A673 (cell line): Measurements from ENCODE around the gene TSC22D2. TPM values are rescaled to one million over a fixed set of nuclear protein-coding genes. Genes with fewer than 3 reads are reported as not detected.

Experiments
- BruUV-seq: library from RNA; stranded (reverse); fragments of 400-500 nt; replicated peaks from 2 replicates; lab custom pipeline; 2021; lab: Mats Ljungman, UMichigan
- CTCF ChIA-PET: fragments of 300-600 bp; sonication (Branson Sonifier 250); formaldehyde crosslinking; loops from one replicate; lab custom pipeline; 2022; ENCODE audit warnings: antibody characterized with exemption; lab: Charles Lee
- POLR2A ChIA-PET: fragments of 300-600 bp; sonication (Branson Sonifier 250); formaldehyde crosslinking; loops from one replicate; lab custom pipeline; 2022; ENCODE audit warnings: antibody characterized with exemption; ENCODE audit not compliant: low non-redundant PET; lab: Charles Lee
- DNase-seq: peaks from one replicate; pipeline ENCODE4 v3.0.0-alpha.2; 2015; ENCODE audit warnings: low spot score
- H3K27ac ChIP-seq: fragments of 200-600 bp; sonication (generic); 2 replicates; pipeline ENCODE4 v1.5.1; 2016; ENCODE audit warnings: mixed run types, low read depth, mild to moderate bottlenecking, mixed read lengths, antibody characterized with exemption, low read length; ENCODE audit not compliant: poor library complexity, severe bottlenecking
- H3K27me3 ChIP-seq: fragments of 200-600 bp; sonication (generic); replicated peaks from 2 replicates; pipeline ENCODE4 v1.6.1; 2017; ENCODE audit warnings: mixed run types, low read depth, mild to moderate bottlenecking, mixed read lengths, antibody characterized with exemption, low read length; ENCODE audit not compliant: insufficient read depth, poor library complexity
- H3K36me3 ChIP-seq: fragments of 200-600 bp; sonication (generic); 2 replicates; pipeline ENCODE4 v1.6.1; 2016; ENCODE audit warnings: mixed run types, mild to moderate bottlenecking, mixed read lengths, antibody characterized with exemption, low read length; ENCODE audit not compliant: insufficient read depth, poor library complexity, severe bottlenecking
- H3K4me1 ChIP-seq: fragments of 200-600 bp; sonication (generic); 2 replicates; pipeline ENCODE4 v1.6.1; 2017; ENCODE audit warnings: mixed run types, mild to moderate bottlenecking, mixed read lengths, antibody characterized with exemption, low read length; ENCODE audit not compliant: insufficient read depth, poor library complexity, severe bottlenecking
- H3K4me3 ChIP-seq: fragments of 200-600 bp; sonication (generic); 2 replicates; pipeline ENCODE4 v1.5.1; 2016; ENCODE audit warnings: low read depth, mixed run types, mild to moderate bottlenecking, mixed read lengths, low read length; ENCODE audit not compliant: poor library complexity, severe bottlenecking
- H3K9me3 ChIP-seq: fragments of 200-600 bp; sonication (generic); 2 replicates; pipeline ENCODE4 v1.6.1; 2016; ENCODE audit warnings: mixed run types, low read depth, mild to moderate bottlenecking, mixed read lengths, antibody characterized with exemption, low read length; ENCODE audit not compliant: poor library complexity, severe bottlenecking
- CTCF ChIP-seq: fragments of 300-800, 200-600 bp; sonication (generic); conservative IDR thresholded peaks from 2 replicates; pipeline ENCODE4 v1.5.1; 2017; ENCODE audit warnings: low read depth, mild to moderate bottlenecking, antibody characterized with exemption, low read length, moderate library complexity, mixed read lengths
- EZH2 ChIP-seq: fragments of 200-600 bp; sonication (generic); IDR thresholded peaks from 2 replicates; pipeline ENCODE4 v1.6.1; 2017; ENCODE audit warnings: borderline replicate concordance, low read depth, mild to moderate bottlenecking, mixed read lengths, antibody characterized with exemption, low read length; ENCODE audit not compliant: poor library complexity, severe bottlenecking
- intact Hi-C: fragments of 100-400 bp; cut with micrococcal nuclease; formaldehyde crosslinking; loops from one replicate; pipeline ENCODE4 v1.10.0; 2022; ENCODE audit not compliant: unreplicated experiment
- total RNA-seq: library from RNA; stranded (reverse); gene quantifications from 2 replicates; pipeline ENCODE4 v1.2.3, GENCODE V29; 2021

Gene TSC22D2
- total RNA-seq, 1 experiment from 2014 or later: 28.9 TPM

DNA sequence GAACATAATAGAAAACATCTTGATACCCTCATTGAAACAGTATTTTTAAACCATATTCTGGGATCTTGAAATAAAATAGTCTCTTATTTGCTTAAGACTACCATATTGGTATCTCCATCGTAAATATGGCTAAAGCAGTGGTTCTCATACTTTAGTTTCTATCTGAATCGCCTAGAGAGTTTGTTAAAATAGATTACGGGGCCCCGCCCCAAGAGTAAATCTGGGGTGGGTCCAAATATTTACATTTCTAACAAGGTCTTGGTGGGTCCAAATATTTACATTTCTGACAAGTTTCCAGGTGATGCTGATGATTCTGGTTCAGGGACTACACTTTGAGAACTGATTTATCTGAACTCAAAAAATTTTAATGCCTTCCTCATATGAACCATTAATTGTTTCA, 45.3 kb downstream of the TSC22D2 start:
- intact Hi-C loops: no loop called here
- no peak overlapping the region for H3K27ac ChIP-seq
- BruUV-seq: no TSS peak
- POLR2A ChIA-PET: no interaction called here
- no peak overlapping the region for H3K4me3 ChIP-seq
- no peaks in the 10 kb centered on the region for H3K27me3 ChIP-seq
- H3K9me3 ChIP-seq: no peaks in the 10 kb centered on the region
- TF ChIP-seq EZH2 (no peak), CTCF (no peak)
- CTCF ChIA-PET: no interaction called here
- H3K36me3 ChIP-seq: peaks cover 7% of the 10 kb centered on the region
- H3K4me1 ChIP-seq: peaks cover 26% of the 10 kb centered on the region
- no peak for DNase-seq

DNA sequence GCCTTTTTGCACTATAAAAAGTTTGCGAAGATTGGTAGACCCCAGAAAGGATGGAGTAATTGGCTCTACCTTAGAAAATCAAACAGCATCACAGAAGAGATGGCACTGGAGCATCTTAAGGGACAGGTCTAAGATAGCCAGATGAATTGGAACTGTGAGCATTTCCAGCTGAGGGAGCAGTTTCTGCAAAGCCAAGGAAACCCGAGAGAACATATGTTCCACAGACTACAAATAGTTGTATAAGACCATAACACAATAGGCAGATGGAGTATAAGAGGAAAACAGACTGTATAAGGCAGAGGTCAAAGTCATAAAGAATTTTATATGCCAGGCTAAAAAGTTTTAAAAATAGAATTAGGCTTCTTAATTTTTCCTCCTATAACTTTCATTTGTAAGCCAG, 46.0 kb downstream of the TSC22D2 start:
- no TSS peak for BruUV-seq
- DNase-seq: no peak
- intact Hi-C loops: no loop called here
- Histone ChIP-seq H3K9me3 (no peaks in the 10 kb centered on the region), H3K27me3 (no peaks in the 10 kb centered on the region), H3K4me3 (no peak overlapping the region), H3K36me3 (peaks cover 14% of the 10 kb centered on the region), H3K27ac (no peak overlapping the region), H3K4me1 (peaks cover 24% of the 10 kb centered on the region)
- TF ChIP-seq EZH2 (no peak), CTCF (no peak)
- ChIA-PET POLR2A (no interaction called here), CTCF (no interaction called here)

- intact Hi-C loops: no loop called here
- TF ChIP-seq CTCF (no peak), EZH2 (no peak)
- peaks cover 17% of the 10 kb centered on the region for H3K36me3 ChIP-seq
- no peaks in the 10 kb centered on the region for H3K9me3 ChIP-seq
- H3K4me3 ChIP-seq: no peak overlapping the region
- DNase-seq: no peak
- CTCF ChIA-PET: no interaction called here
- H3K27me3 ChIP-seq: no peaks in the 10 kb centered on the region
- POLR2A ChIA-PET: no interaction called here
- BruUV-seq: no TSS peak
- H3K27ac ChIP-seq: no peak overlapping the region
- peaks cover 18% of the 10 kb centered on the region for H3K4me1 ChIP-seq
These were observed 46.5 kb downstream of the TSC22D2 start for GRCh38 chr3:150454622-150455021.
